AG08396 (cell line): ENCODE results near the gene KIF26A.
"Not testable (repeated sequence)": the region's sequence is repeated elsewhere in the genome, so short reads cannot be mapped to it uniquely, and the experiment has no call there.

Source experiments
- DNase-seq: peaks from one replicate; pipeline ENCODE4 v3.0.0; 2012; ENCODE audit warnings: low spot score, mixed read lengths

Gene KIF26A

DNA sequence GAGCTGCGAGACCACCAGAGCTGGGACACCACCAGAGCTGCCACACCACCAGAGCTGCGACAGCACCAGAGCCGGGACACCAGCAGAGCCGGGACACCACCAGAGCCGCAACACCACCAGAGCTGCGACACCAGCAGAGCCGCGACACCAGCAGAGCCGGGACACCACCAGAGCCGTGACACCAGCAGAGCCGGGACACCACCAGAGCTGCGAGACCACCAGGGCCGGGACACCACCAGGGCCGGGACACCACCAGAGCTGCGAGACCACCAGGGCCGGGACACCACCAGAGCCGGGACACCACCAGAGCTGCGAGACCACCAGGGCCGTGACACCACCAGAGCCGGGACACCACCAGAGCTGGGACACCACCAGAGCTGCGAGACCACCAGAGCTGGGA lies 69.9 kb downstream of the KIF26A start:
- not testable (repeated sequence) for DNase-seq

DNA sequence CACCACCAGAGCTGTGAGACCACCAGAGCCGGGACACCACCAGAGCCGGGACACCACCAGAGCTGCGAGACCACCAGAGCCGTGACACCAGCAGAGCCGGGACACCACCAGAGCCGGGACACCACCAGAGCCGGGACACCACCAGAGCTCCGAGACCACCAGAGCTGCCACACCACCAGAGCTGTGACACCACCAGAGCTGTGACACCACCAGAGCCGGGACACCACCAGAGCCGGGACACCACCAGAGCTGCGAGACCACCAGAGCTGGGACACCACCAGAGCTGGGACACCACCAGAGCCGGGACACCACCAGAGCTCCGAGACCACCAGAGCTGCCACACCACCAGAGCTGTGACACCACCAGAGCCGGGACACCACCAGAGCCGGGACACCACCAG lies 70.7 kb downstream of the KIF26A start:
- not testable (repeated sequence) for DNase-seq

DNA sequence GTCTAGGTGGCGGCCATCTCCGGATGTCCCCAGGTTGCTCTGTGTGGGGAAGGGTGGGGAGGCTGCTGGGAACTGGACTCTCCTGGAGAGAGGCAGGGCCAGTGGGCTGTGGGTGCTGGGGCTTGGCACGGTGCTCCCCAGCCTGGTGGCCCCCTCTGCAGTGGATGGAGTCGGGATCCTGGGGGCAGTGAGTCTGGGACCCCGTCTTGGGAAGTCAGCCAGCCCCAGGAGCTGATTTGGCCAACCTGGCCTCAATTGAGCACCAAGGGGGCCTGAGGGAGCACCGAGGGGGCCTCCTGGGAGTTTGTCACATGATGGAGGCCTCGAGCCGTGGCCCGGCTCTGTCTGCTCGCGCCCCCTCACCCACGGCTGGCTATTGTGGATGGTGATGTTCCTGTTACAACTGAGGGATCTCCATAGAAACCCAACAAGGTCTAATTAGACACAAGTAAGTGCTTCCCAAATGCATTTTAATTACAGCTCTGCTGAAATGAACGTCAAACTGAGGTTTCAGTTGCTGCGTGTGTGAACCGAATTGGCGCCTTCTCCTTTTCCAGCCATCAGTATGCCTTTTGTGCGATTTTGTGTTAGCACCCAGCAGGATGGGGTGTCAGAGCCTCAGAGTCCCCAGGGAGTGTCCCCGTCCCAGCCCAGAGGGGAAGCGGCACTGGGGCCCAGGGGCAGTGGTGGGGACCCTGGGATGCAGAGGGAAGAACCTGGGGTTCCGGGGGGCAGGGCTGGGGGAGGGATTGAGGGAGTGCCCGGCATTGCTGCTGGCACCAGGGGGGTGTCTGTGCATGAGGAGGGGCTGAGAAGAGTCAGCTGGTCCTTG lies 71.8 kb downstream of the KIF26A start:
- no peak for DNase-seq

DNA sequence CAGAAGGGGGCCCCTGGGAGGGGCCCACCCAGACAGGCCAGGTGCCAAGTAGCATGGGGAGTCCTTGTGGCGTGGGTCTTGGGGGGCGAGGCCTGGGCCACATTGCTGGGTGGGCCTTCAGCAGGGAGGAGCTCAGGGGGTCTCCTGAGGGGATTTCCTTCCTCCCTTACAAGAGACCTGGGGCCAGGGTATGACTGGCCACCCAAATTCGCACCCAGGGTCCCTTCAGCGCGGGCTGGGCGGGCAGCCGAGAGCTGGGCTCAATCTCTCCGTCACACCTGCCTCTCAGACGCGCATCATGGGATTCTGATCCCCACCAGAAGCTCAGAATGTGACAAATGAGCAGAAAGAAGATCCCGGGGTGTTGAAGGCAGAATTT lies 72.4 kb downstream of the KIF26A start:
- no peak for DNase-seq

DNA sequence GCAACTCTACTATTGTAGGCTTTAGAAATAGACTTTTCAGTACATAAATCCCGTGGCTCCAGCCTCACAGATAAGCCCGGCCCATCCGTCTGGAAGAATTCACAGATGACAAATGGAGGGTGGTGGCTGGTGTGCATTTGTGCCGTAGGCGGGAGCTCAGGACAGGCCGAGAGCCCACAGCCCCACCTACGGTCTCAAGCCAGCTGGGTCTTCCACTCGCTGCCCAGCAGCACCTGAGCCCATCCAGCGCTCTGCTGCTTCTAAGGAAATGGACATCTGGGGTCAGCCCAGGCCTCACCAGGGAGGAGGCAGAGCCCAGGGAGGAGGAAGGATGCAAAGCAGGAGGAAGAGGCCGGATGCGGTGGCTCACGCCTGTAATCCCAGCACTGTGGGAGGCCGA lies 72.8 kb downstream of the KIF26A start:
- DNase-seq, result no peak

DNA sequence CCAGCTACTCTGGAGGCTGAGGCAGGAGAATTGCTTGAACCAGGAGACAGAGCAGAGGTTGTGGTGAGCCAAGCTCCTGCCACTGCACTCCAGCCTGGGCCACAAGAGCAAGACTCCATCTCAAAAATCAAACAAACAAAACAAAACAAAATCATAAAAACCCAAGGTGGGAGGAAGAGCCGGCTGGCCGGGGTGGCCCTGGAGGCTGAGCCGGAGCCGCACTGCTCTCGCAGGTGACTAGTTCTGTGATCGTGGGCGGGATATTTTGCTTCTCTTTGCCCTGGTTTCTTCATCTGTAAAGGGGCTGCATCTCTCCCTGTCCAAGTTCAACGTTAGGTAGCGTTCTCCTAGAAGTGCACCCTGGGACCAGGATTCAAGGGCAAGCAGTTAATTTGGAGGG lies 73.4 kb downstream of the KIF26A start:
- DNase-seq, result no peak

DNA sequence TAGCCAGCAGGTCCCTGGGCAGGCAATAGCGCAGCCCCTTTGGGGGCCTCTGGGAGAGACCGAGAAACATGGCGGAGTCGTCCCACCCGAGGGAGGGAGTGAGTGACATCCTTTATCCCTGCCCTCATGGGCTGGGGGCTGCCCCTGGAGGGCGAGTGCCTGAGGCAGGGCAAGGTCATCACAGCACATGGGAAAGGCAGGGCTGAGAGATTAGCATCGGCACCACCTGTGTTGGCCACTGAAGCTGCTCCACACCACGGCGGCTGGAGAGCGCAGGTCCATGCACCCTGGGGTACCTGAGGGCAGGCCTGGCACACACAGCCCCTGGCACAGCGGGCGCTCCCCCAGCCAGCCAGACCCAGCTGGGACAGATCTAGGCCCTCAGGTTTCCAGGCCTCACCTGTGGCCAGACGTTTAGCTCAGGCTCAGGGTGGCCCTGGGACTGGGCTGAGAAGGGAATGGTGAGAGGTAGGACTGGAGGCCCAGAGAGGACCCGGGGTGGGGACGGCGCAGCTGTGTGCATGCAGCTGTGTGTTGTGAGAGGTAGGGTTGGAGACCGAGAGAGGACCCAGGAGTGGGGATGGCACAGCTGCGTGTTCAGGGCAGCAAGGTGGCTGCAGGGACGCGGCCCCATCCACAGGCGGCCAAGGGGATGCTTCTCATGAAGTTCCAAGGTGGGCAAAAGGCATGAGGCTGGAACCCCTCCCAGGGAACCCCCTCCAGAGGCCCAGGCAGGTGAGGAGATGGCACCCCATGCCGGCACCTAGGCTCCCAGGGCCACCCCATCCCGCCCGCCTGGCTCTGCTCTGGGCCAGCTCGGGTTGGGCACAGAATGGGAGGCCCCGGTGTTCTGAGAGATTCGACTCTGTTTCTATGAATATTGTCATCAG lies 74.1 kb downstream of the KIF26A start:
- DNase-seq, result no peak

DNA sequence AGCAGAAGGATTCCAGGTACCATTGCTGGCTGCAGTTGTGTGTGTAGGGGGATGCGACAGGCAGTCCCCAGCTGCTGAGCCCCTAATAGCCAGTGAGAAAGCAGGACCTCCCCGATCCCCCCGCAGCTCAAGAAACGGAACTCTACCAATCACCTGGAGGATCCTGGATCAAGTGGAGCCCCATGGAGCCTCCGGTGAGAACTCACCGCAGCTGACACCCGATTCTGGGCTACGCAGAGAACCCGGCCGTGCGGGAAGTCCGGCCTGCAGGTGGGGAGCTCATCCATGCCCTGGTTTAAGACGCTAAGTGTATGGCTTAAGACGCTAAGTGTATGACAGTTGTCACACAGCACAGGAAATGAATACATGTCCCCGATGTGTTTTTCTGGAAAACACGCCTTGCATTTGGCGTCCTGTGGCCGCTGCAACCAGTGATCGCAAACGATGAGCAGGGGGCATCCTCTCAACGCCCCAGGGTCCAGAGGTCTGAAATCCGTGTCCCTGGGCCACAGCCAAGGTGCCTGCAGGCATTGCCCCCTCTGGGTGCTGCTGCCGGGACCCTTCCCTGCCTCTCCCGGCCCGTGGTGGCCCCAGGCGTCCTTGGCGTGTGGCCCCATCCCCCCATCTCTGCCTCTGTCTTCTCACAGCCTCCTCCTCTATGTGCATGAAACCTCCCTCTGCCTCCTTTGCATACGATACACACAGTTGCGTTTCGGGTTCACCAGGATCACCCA lies 75.1 kb downstream of the KIF26A start:
- DNase-seq, result no peak

DNA sequence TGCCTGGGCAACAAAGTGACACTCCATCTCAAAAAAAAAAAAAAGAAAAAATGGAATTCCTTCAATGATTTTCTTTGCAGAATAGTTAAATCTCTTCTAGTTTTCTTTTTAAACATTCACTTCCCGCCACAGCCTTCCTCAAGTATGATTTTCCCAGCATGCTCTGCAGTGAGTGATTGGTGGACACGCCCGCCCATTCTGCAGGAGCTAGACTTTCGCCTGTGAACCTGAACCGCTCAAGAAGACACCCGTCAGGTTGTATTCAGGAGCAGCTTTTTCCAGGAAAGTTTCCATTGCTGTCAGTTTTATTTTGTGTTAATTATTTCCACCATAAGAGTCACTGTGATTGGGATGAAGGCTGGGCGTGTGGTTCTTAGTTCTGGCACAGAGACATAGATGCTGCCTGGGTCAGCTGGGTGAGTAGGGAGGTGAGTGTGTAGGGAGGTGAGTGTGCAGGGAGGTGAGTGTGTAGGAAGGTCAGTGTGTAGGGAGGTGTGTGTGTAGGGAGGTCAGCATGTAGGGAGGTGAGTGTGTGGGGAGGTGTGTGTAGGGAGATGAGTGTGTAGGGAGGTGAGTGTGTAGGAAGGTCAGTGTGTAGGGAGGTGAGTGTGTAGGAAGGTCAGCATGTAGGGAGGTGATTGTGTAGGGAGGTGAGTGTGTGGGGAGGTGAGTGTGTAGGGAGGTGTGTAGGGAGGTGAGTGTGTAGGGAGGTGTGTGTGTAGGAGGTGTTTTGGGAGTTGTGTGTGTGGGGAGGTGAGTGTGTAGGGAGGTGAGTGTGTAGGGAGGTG lies 76.2 kb downstream of the KIF26A start:
- DNase-seq, result no peak

DNA sequence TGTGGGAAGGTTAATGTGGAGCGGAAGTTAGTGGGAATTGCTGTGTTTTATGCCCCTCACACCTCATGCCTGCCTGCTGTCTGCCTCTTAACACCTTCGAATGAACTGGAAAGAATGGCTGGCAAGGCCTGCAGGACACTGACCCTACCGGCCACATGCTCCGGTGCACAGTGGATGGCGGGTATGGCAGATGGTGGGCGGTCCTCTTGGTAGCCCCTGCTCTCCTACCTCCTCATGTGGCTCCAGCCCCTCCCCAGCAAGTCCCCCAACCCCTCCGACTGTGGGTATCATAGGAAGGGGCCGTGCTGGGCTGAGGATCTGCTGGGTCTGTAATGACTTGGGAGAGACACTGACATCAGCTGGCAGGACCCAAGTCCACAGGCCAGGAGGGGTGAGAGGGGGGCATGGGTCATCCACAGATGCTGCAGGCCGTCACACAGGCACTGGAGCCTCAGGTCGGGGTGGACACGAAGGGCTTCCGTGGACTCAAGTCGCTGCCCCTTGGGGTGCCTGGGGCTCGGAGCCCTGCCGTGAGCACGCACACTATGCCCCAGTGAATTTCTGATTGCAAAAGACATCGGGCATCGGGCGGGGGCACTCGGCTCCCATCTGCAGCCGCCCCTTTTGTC lies 77.4 kb downstream of the KIF26A start:
- no peak for DNase-seq

DNA sequence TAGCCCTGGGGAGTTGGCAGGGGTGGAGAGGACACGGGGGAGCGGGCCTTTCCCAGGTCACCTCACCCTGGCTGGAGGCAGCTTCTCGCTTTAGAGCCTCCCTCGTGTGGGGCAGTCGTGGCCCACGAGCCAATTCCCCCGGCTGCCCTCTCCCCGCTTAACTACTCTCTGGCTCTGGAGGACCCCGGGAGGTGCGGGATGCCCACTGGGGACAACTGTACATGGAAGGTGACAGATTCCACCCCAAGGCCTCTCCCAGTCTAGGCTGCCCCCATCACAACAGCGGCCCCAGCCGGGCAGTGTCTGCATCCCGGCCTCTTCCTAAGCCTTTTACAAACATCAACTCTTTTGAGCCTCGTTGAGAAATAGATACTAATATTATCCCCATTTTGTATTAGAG lies 78.1 kb downstream of the KIF26A start:
- DNase-seq, result no peak

DNA sequence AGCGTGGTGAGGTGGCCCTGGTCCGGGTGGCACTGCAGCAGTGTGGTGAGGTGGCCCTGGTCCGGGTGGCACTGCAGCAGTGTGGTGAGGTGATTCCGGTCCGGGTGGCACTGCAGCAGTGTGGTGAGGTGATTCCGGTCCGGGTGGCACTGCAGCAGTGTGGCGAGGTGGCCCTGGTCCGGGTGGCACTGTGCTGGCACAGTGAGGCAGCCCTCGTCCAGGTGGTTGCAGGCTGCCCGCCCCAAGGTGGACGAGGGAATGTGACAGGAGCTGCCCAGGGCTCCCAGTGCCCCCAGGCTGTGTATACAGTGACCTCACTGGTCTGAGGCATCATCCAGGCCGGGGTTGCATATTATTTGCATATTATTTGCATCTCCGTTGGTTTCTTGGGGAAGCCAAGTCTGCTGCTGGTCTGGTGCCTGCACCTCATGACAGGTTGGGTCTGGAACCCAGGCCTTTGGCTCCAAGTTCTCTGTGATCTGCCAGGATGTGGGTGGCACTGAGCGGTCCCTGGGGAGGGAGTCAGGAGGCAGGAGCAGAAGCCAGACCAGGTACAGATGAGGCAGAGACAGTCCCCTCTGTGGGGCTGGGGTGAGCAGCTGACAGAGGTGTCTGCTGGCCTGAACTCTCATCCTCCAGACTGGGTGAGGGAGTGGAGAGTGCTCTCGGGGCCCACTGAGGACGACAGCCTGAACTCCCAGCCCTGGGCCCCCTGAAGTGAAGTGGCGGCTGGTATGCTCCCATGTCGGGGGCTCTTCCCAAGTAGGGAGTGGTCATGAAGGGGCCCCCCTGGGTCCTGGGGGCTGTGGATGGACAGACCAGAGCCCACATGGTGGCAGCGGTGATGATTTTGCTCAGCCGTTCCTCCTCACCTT lies 79.3 kb downstream of the KIF26A start:
- DNase-seq, result no peak

DNA sequence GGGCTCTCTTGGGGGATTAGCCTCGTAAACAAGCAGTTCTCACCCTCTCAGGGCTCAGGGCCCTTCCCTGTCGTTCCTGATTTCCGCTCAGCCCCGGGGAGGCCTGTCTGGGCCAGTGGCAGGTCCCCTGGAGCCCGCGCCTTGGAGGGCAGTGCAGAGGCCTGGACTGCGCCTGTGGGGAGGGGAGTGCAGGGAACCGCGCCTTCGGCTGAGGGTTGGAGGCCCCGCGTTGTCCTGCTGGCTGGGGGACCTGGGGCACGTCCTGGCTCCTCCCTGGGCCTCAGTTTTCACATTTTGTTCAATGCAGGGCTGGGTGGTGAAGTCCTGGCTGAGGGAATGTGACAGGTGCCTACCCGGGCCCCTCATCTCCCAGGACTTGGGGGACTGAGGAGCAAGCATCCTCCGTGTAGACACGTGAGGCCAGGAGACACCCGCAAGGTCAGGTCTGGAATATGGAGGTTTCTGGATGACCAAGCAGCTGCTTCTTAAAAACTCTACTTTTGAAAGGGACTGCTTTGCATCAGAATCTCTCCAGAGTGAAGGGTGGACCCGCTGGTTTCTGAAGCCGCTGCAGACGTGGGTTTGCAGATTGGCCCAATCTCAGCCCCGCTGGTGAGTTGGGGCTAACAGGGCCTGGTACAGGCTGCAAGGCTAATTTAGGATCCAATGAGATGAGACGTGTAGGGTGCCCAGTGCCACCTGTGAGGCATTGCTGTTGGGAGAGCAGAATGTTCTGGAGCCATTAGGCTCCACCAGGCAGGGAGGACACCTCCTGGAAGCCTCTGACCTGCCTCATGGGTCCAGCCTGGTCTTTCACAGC lies 80.2 kb downstream of the KIF26A start:
- DNase-seq, result no peak

DNA sequence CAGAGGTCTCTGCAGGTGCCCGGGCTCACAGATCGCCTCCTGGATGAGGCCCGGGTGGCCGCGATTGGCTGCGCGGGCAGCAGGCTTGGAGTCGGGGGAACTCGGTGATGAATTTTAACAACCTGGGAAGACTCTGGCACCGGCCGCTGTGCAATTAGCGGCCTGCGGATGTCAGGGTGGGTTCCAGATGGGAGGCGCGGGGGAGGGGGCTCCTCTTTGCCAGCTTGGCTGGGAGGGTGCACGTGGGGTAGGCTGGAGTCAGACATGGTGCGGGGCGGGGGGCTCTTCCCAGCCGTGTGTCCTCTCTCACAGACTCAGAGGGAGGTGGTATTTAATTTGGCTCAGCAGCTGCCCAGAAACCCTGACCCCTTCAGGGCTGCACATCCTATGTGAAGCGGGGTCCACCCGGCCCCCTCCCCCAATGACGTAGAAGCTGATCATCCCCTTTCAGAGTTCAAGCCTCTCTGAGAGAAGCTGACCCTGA lies 81.4 kb downstream of the KIF26A start:
- DNase-seq, result no peak

DNA sequence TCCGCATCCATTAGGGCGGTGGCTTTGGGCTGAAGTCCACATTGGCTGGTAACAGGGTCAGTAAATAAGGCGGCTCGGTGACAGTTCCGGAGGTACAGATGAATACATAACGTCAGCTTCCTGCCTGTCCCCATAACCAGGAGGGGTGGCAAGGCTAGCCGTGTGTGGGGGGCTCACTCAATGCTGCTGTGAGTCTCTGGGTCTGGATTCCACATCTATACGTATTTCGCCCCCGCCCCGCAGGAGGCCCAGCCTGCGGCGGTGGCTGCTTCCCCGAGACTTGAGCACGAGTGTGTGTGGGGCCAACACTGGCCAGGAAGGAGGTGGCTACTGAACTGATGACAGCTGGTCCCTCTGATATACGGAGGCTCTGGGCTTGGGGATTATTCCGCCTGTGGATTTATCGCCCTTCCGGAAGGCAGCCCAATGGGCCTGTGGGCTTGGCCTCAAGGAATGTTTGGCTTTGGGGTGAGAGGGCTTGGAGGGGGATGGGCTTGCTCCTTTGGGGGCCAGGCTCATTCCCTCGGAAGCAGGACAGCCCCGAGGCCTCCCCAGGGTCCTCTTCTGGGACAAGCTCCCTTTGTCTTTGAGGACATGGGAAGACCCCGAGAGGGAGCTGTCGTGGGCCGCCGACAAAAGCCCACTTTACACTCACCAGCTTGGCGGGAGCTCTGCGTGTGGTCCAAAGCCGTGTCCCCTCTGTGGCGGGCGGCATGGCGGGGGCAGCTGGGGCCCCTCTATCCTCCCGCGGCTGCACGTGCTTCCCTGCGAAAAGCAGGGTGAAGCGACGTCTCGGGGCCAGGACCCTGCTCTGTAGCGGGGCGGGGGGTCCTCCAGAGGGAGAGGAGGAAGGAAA lies 82.1 kb downstream of the KIF26A start:
- no peak for DNase-seq

DNA sequence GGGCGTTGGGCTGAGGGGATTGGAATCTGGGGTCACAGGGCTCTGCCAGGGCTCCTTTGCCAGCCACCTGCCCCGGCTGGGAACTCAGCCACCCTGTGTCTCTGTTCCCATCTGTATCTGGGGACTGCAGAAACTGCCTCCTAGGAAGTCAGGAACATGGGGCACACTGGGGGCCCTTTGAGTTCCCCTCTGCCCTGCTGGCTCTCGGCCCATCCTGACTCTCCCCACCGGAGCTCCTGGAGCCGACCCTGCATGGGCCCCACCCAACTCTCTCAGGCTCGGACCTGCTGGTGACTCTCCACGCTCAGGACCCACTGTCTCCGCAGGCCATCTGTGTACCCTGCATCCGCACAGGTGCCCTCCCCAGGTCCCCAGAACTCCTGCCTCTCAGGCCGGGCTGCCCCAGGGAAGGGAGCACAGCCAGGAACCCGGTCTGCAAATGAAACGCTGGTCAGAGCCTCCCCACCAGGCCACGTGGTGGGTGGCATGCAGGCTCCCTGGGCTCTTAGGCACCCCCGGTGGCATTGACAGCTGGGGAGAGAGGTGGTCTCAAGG lies 82.8 kb downstream of the KIF26A start:
- no peak for DNase-seq

DNA sequence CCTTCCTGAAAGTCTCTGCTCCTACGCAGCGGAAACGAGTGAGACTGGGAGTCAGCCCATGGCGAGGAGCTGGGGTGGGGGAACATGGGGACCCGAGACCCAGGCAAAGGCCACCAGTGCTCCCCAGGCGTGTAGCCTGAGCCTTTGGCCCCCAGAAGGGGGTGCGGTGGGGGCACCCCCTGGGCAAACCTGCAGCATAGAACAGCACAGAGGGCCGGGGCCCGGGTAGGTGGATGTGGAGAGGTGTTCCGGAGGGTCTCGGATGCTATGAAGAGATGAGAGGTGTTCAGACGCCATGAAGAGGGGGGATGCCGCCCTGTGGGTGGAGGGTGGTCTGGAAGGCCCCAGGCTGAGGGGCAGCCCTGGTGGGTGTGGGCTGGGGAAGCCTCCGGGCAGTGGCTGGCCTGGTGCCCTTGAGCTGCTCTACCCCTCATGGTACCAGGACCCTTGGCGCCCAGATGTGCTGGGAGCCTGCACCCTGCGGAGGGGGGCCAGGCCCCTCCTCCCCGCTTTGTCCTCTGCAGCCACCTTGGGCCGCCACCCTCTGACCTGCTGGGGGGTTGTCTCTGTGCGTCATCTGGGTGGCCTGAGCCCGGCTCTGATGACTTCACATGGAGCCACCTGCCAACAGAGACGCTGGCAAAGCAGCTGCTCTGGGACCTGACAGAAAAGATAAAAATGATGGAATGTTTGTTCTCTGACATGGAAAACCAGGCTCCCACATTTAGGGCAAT lies 83.4 kb downstream of the KIF26A start:
- DNase-seq, result no peak
